CD14-positive monocyte (primary cell): ENCODE data around the gene NHERF1. TPM values are rescaled to one million over a fixed set of nuclear protein-coding genes. Genes with fewer than 3 reads are reported as not detected.

Experiments used
- DNase-seq, 3 donors: peaks; one replicate each; pipeline ENCODE4 v3.0.0-alpha.2; 2011 to 2022
- H2AFZ ChIP-seq: 2 replicates; pipeline ENCODE4 v1.6.0; 2012; ENCODE audit warnings: mild to moderate bottlenecking, low read depth, low read length, inconsistent platforms; ENCODE audit not compliant: insufficient read depth, poor library complexity, severe bottlenecking
- H3K27ac ChIP-seq, 2 donors: 1 replicate in 1 of 2; 2 replicates in 1 of 2; pipeline ENCODE4 v1.5.1; 2012 to 2013; ENCODE audit warnings: low read length in 2 of 2, control low read depth in 1 of 2, inconsistent platforms in 1 of 2, low read depth in 1 of 2, mild to moderate bottlenecking in 1 of 2
- H3K27me3 ChIP-seq, 2 donors: one replicate each; pipeline versions ENCODE4 v1.6.0 to v1.6.1; 2011 to 2013; ENCODE audit warnings: low read length in 2 of 2; ENCODE audit not compliant: control insufficient read depth in 2 of 2, insufficient read depth in 2 of 2
- H3K36me3 ChIP-seq, 2 donors: replicated peaks in 1 of 2; 1 replicate in 1 of 2; 2 replicates in 1 of 2; pipeline versions ENCODE4 v1.5.1 to v1.6.1; 2012 to 2013; ENCODE audit warnings: low read length in 2 of 2, control low read depth in 1 of 2, inconsistent platforms in 1 of 2, mild to moderate bottlenecking in 1 of 2; ENCODE audit not compliant: insufficient read depth in 2 of 2, control insufficient read depth in 1 of 2
- H3K4me1 ChIP-seq, 2 donors: 1 replicate in 1 of 2; 2 replicates in 1 of 2; pipeline versions ENCODE4 v1.5.1 to v1.6.1; 2012 to 2013; ENCODE audit warnings: low read length in 2 of 2, control low read depth in 1 of 2, inconsistent platforms in 1 of 2, mild to moderate bottlenecking in 1 of 2, moderate library complexity in 1 of 2; ENCODE audit not compliant: insufficient read depth in 2 of 2, control insufficient read depth in 1 of 2
- H3K4me2 ChIP-seq: replicated peaks from 2 replicates; pipeline ENCODE3; 2012; ENCODE audit warnings: low read length, moderate library complexity, mild to moderate bottlenecking; ENCODE audit not compliant: poor library complexity, severe bottlenecking; ENCODE audit errors: extremely low read depth
- H3K4me3 ChIP-seq, 3 experiments: fragments of 200-600 bp in 1 of 3; sonication (generic) in 1 of 3; replicated peaks in 1 of 3; 1 replicate in 2 of 3; 2 replicates in 1 of 3; pipeline ENCODE4 v1.5.1; 2011 to 2013; ENCODE audit warnings: low read length in 3 of 3, mild to moderate bottlenecking in 3 of 3, control low read depth in 2 of 3, low read depth in 2 of 3, inconsistent platforms in 1 of 3, moderate library complexity in 1 of 3
- H3K79me2 ChIP-seq: 2 replicates; pipeline ENCODE4 v1.6.0; 2012; ENCODE audit warnings: mild to moderate bottlenecking, control low read depth, inconsistent platforms, low read length, moderate library complexity; ENCODE audit not compliant: insufficient read depth
- H3K9ac ChIP-seq: 2 replicates; pipeline ENCODE4 v1.6.0; 2017; ENCODE audit warnings: low read length, mild to moderate bottlenecking; ENCODE audit not compliant: insufficient read depth, poor library complexity, severe bottlenecking
- H3K9me3 ChIP-seq, 2 donors: replicated peaks in 1 of 2; 1 replicate in 1 of 2; 2 replicates in 1 of 2; pipeline versions ENCODE4 v1.5.1 to v1.6.1; 2012 to 2013; ENCODE audit warnings: low read length in 2 of 2, control low read depth in 1 of 2; ENCODE audit not compliant: control insufficient read depth in 1 of 2, insufficient read depth in 1 of 2
- H4K20me1 ChIP-seq: 2 replicates; pipeline ENCODE4 v1.6.0; 2012; ENCODE audit warnings: mild to moderate bottlenecking, low read length, control low read depth, moderate library complexity; ENCODE audit not compliant: insufficient read depth
- H3K27ac Mint-ChIP-seq, 7 donors: one replicate each; pipeline ENCODE4 v1.8.0; 2020; ENCODE audit warnings: mild to moderate bottlenecking in 7 of 7, mixed read lengths in 7 of 7, moderate library complexity in 6 of 7, inconsistent platforms in 2 of 7
- H3K27me3 Mint-ChIP-seq, 3 donors: one replicate each; pipeline ENCODE4 v1.8.0; 2021 to 2022; ENCODE audit warnings: low read depth in 3 of 3, mild to moderate bottlenecking in 3 of 3, mixed read lengths in 3 of 3, moderate library complexity in 3 of 3, inconsistent platforms in 1 of 3
- H3K36me3 Mint-ChIP-seq, 2 donors: one replicate each; pipeline ENCODE4 v1.8.0; 2020; ENCODE audit warnings: mixed read lengths in 2 of 2, inconsistent platforms in 1 of 2, mild to moderate bottlenecking in 1 of 2
- H3K4me1 Mint-ChIP-seq: one replicate; pipeline ENCODE4 v1.8.0; 2020; ENCODE audit warnings: mild to moderate bottlenecking, mixed read lengths
- H3K4me3 Mint-ChIP-seq, 2 donors: one replicate each; pipeline ENCODE4 v1.8.0; 2020; ENCODE audit warnings: mild to moderate bottlenecking in 2 of 2, mixed read lengths in 2 of 2, moderate library complexity in 1 of 2
- H3K9me3 Mint-ChIP-seq, 7 donors: one replicate each; pipeline ENCODE4 v1.8.0; 2020 to 2022; ENCODE audit warnings: mixed read lengths in 7 of 7, mild to moderate bottlenecking in 6 of 7, moderate library complexity in 6 of 7, inconsistent platforms in 2 of 7
- WGBS: methylation state at CpG from one replicate; pipeline ENCODE4 v1.1.5; 2013; ENCODE audit warnings: missing lambda C conversion rate; ENCODE audit not compliant: insufficient coverage; 5-methylcytosine and 5-hydroxymethylcytosine counted together
- intact Hi-C, 2 donors: fragments of 100-400 bp; cut with micrococcal nuclease; formaldehyde crosslinking; loops; one replicate each; pipeline versions ENCODE4 v1.15.0 to v1.15.1; 2023
- polyA plus RNA-seq, 3 donors: library from polyadenylated mRNA; depleted of rRNA in 1 of 3; unstranded in 2 of 3; stranded (reverse) in 1 of 3; fragments of 300-500 nt in 2 of 3; fragments of >200 nt in 1 of 3; fragmentation: Illumina TruSeq in 2 of 3; gene quantifications; 1 replicate in 2 of 3; 2 replicates in 1 of 3; pipeline ENCODE4 v1.2.3, GENCODE V29; 2012 to 2021
- TF ChIP-seq, protein P1 (sequence below): fragments of 200-600 bp; IDR thresholded peaks from one replicate; pipeline ENCODE4 v1.8.0; 2022; ENCODE audit warnings: antibody characterized with exemption, mild to moderate bottlenecking

Gene NHERF1
- polyA plus RNA-seq, 3 donors, result 79.5 to 149 (median 131) TPM

DNA sequence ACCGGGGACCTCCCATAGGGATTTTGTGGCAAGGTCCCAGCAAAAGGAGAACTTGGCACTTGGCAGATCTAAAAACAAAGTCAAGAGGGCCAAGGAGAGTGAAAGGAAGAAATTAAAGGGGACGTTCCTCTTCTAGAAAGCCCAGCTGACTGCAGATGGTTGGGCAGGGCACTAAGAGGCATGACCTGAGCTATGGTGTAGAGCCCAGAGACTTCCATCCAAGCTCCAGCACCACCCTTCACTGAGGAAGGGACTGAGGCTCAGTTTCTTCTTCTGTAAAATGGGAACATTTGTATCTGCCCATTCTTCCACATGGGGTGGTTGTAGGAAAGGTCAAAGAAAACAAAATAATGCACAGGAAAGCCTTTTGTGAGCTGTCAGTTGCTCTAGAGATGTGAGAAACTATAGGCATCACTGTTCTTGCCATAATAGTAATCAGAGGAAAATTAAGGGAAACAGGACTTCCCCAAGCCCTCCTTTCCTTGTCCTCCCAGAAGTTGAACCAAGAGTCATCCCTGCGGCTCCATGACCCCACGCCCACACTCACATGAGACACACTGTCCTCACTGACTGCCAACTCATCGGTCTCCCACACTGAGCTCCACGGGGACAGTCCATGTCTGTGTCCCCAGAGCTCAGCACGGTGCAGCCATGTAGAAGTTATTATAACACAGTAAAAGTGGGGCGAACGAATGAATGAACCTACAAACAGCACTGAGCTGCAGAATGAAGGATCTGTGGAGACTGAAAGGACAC, 46.1 kb upstream of the NHERF1 start:
- Mint-ChIP-seq H3K9me3 (peaks cover 0 to 2% (median 0%) of the 10 kb centered on the region in 7 donors), H3K27me3 (peaks cover 0 to 3% (median 0%) of the 10 kb centered on the region in 3 donors), H3K4me1 (peaks cover 50% of the 10 kb centered on the region), H3K27ac (peak overlapping the region in 6 of 7 donors; percentile 35 to 82 (median 62)), H3K36me3 (peaks cover 85 to 99% of the 10 kb centered on the region in 2 donors), H3K4me3 (no peak overlapping the region)
- no peak overlapping the region for H2AFZ ChIP-seq
- DNase-seq, result no peak
- H3K36me3 ChIP-seq, result peaks cover 79 to 92% of the 10 kb centered on the region in 2 donors
- peaks cover 98% of the 10 kb centered on the region for H4K20me1 ChIP-seq
- H3K79me2 ChIP-seq, result peaks cover 82% of the 10 kb centered on the region
- no peak overlapping the region for H3K9ac ChIP-seq
- H3K4me2 ChIP-seq, result no peak overlapping the region
- intact Hi-C loops, result no loop called here
- peak overlapping the region in 1 of 2 donors; percentile 55 for H3K27ac ChIP-seq
- H3K9me3 ChIP-seq, result no peaks in the 10 kb centered on the region
- 80% methylated on average over 6 of the region's 9 CpGs for WGBS
- H3K27me3 ChIP-seq, result no peaks in the 10 kb centered on the region
- TF ChIP-seq, protein P1, sequence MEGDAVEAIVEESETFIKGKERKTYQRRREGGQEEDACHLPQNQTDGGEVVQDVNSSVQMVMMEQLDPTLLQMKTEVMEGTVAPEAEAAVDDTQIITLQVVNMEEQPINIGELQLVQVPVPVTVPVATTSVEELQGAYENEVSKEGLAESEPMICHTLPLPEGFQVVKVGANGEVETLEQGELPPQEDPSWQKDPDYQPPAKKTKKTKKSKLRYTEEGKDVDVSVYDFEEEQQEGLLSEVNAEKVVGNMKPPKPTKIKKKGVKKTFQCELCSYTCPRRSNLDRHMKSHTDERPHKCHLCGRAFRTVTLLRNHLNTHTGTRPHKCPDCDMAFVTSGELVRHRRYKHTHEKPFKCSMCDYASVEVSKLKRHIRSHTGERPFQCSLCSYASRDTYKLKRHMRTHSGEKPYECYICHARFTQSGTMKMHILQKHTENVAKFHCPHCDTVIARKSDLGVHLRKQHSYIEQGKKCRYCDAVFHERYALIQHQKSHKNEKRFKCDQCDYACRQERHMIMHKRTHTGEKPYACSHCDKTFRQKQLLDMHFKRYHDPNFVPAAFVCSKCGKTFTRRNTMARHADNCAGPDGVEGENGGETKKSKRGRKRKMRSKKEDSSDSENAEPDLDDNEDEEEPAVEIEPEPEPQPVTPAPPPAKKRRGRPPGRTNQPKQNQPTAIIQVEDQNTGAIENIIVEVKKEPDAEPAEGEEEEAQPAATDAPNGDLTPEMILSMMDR, result no peak
- H3K4me1 ChIP-seq, result peaks cover 25 to 44% of the 10 kb centered on the region in 2 donors
- H3K4me3 ChIP-seq, result no peak overlapping the region

DNA sequence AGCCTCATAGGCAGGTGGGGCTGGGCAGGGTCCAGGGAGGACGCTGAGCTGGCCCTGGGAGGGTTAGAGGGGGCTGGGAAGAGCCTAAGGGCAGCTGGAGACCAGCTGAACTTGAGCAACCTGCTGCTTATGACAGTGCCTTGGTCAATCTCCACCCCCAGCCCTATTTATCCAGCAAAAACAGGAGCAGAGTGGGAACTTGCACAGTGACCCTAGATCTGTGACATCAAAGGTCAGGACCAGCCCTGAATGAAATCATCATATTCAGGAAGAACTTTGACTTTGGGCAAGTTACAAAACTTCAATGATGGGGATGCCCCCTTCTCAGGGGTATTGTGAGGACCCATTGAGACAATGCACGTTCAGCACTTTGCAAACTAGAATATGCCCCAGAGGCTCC, 45.1 kb upstream of the NHERF1 start:
- 100% methylated on average over 1 of the region's 2 CpGs for WGBS

More for the DNA sequence above, 45.1 kb upstream of the NHERF1 start:
- Histone ChIP-seq H3K4me2 (no peak overlapping the region), H3K27ac (peak overlapping the region in 1 of 2 donors; percentile 55), H2AFZ (no peak overlapping the region), H3K36me3 (peaks cover 69 to 88% of the 10 kb centered on the region in 2 donors), H3K79me2 (peaks cover 89% of the 10 kb centered on the region), H3K4me3 (no peak overlapping the region), H3K9me3 (no peaks in the 10 kb centered on the region), H3K27me3 (no peaks in the 10 kb centered on the region), H4K20me1 (peaks cover 98% of the 10 kb centered on the region), H3K4me1 (peaks cover 19 to 41% of the 10 kb centered on the region in 2 donors), H3K9ac (no peak overlapping the region)
- peak overlapping the region in 2 of 7 donors; percentile 10 to 22 for H3K27ac Mint-ChIP-seq
- no peak overlapping the region for H3K4me3 Mint-ChIP-seq
- H3K36me3 Mint-ChIP-seq, result peaks cover 79 to 99% of the 10 kb centered on the region in 2 donors
- H3K27me3 Mint-ChIP-seq, result peaks cover 0 to 3% (median 0%) of the 10 kb centered on the region in 3 donors
- intact Hi-C loops, result no loop called here
- TF ChIP-seq, protein P1, result no peak
- H3K4me1 Mint-ChIP-seq, result peaks cover 50% of the 10 kb centered on the region
- H3K9me3 Mint-ChIP-seq, result peaks cover 0 to 2% (median 0%) of the 10 kb centered on the region in 7 donors
- DNase-seq, result no peak
